Lung (tissue), 12 donors: Measurements from ENCODE around the gene CCNY. TPM values are rescaled to one million over a fixed set of nuclear protein-coding genes. Genes with fewer than 3 reads are reported as not detected.
A peak's percentile ranks its signal among the peaks of the same experiment; 100 is the strongest.

Source experiments
- ATAC-seq: fragments of 200-7000 bp; cut with Tn5 transposase; one replicate; pipeline ENCODE4 v1.9.1; 2020; ENCODE audit warnings: moderate number of reproducible peaks; ENCODE audit not compliant: insufficient read depth, low FRiP score
- DNase-seq, 3 donors: peaks; one replicate each; pipeline ENCODE4 v3.0.0-alpha.2; 2013 to 2017
- H3K27ac ChIP-seq, 2 donors: one replicate each; pipeline ENCODE4 v1.5.1; 2013; ENCODE audit warnings: mild to moderate bottlenecking in 2 of 2, moderate library complexity in 2 of 2, control low read depth in 1 of 2, inconsistent platforms in 1 of 2, low read depth in 1 of 2, low read length in 1 of 2
- H3K27me3 ChIP-seq, 3 donors: one replicate each; pipeline ENCODE4 v1.5.1; 2013; ENCODE audit warnings: low read length in 2 of 3; ENCODE audit not compliant: control insufficient read depth in 3 of 3, insufficient read depth in 3 of 3
- H3K36me3 ChIP-seq, 4 donors: one replicate each; pipeline ENCODE4 v1.5.1; 2013; ENCODE audit warnings: low read length in 4 of 4, mild to moderate bottlenecking in 1 of 4, moderate library complexity in 1 of 4; ENCODE audit not compliant: control insufficient read depth in 4 of 4, insufficient read depth in 4 of 4
- H3K4me1 ChIP-seq, 5 donors: one replicate each; pipeline ENCODE4 v1.5.1; 2013; ENCODE audit warnings: low read length in 5 of 5, mild to moderate bottlenecking in 2 of 5, moderate library complexity in 1 of 5; ENCODE audit not compliant: control insufficient read depth in 5 of 5, insufficient read depth in 5 of 5
- H3K4me3 ChIP-seq: one replicate; pipeline ENCODE4 v1.5.1; 2013; ENCODE audit warnings: mild to moderate bottlenecking, control low read depth, moderate library complexity
- H3K9ac ChIP-seq, 2 donors: one replicate each; pipeline ENCODE4 v1.5.1; 2013; ENCODE audit warnings: low read length in 2 of 2, control low read depth in 1 of 2; ENCODE audit not compliant: insufficient read depth in 1 of 2
- H3K9me3 ChIP-seq, 4 donors: one replicate each; pipeline ENCODE4 v1.5.1; 2013; ENCODE audit warnings: low read length in 3 of 4, mild to moderate bottlenecking in 1 of 4, moderate library complexity in 1 of 4; ENCODE audit not compliant: control insufficient read depth in 4 of 4, insufficient read depth in 3 of 4
- CTCF ChIP-seq: IDR thresholded peaks from 2 replicates; pipeline ENCODE4 v1.5.1; 2012; ENCODE audit warnings: mild to moderate bottlenecking; ENCODE audit errors: control extremely low read depth, extremely low read depth
- WGBS, 2 donors: extraction: QIAGEN DNeasy Blood & Tissue Kit; methylation state at CpG; one replicate each; pipeline ENCODE4 v1.1.7; 2013; 5-methylcytosine and 5-hydroxymethylcytosine counted together
- polyA plus RNA-seq, 2 donors: library from polyadenylated mRNA; stranded (reverse); fragments of 200-250 nt; gene quantifications; one replicate each; pipeline ENCODE4 v1.2.1, GENCODE V29; 2013
- total RNA-seq, 2 donors: library from RNA; depleted of rRNA in 1 of 2; stranded (reverse); fragments of >200 nt in 1 of 2; gene quantifications; one replicate each; pipeline ENCODE4 v1.2.1, GENCODE V29; 2014 to 2021
- donor health status: control.
- donor health status: control.
- donor health status: Bipolar disorder and iron deficiency.
- donor health status: healthy.
- donor health status: DM: yes; HTN: yes; CAD: no.

CCNY gene
- total and polyA plus RNA-seq, 4 donors, result 26.6 to 63.0 (median 38.8) TPM

- ATAC-seq, result no peak
- Histone ChIP-seq H3K4me1 (peaks cover 0 to 27% (median 10%) of the 10 kb centered on the region in 5 donors), H3K9ac (no peak overlapping the region), H3K9me3 (peaks cover 0 to 12% (median 8%) of the 10 kb centered on the region in 4 donors), H3K27me3 (no peaks in the 10 kb centered on the region), H3K36me3 (peaks cover 0 to 4% (median 1%) of the 10 kb centered on the region in 4 donors), H3K4me3 (no peak overlapping the region), H3K27ac (no peak overlapping the region)
- TF ChIP-seq CTCF, result no peak
- WGBS, 2 donors, result 96 to 98% methylated on average over 3 of the region's 3 CpGs
- DNase-seq, result no peak
Measured at GRCh38 chr10:35443858-35444257, 107.5 kb downstream of the CCNY start.

- Histone ChIP-seq H3K27me3 (no peaks in the 10 kb centered on the region), H3K9ac (no peak overlapping the region), H3K4me1 (peaks cover 6 to 38% (median 25%) of the 10 kb centered on the region in 5 donors), H3K4me3 (no peak overlapping the region), H3K27ac (peak overlapping the region in 1 of 2 donors; percentile 63), H3K9me3 (peaks cover 0 to 11% (median 7%) of the 10 kb centered on the region in 4 donors), H3K36me3 (peaks cover 0 to 4% (median 1%) of the 10 kb centered on the region in 4 donors)
- WGBS, 2 donors, result 85 to 92% methylated on average over 4 of the region's 4 CpGs
- no peak for TF ChIP-seq CTCF
- ATAC-seq (no peak), DNase-seq (no peak)
Measured at GRCh38 chr10:35445150-35445884, 109.0 kb downstream of the CCNY start.

GRCh38 chr10:35446439-35446838, 110.1 kb downstream of the CCNY start:
- no peak for DNase-seq
- Histone ChIP-seq H3K4me1 (peaks cover 6 to 42% (median 36%) of the 10 kb centered on the region in 5 donors), H3K27me3 (no peaks in the 10 kb centered on the region), H3K36me3 (peaks cover 0 to 3% (median 0%) of the 10 kb centered on the region in 4 donors), H3K9ac (no peak overlapping the region), H3K4me3 (no peak overlapping the region), H3K9me3 (peaks cover 0 to 11% (median 7%) of the 10 kb centered on the region in 4 donors), H3K27ac (peak overlapping the region in 1 of 2 donors; percentile 42)
- WGBS, 2 donors, result 85 to 91% methylated on average over 2 of the region's 2 CpGs
- TF ChIP-seq CTCF, result no peak
- ATAC-seq, result no peak
